8988T (cell line): Measurements from ENCODE around the gene PRKCH.

ENCODE experiments used
- DNase-seq: peaks from one replicate; pipeline ENCODE4 v3.0.0; 2011

Gene PRKCH

GRCh38 chr14:61498303-61498702 lies 176.9 kb downstream of the PRKCH start:
- DNase-seq, result no peak

- no peak for DNase-seq
These were observed 177.4 kb downstream of the PRKCH start for GRCh38 chr14:61498811-61499210.

GRCh38 chr14:61499991-61500390 lies 178.6 kb downstream of the PRKCH start:
- no peak for DNase-seq

- no peak for DNase-seq
These were observed 180.5 kb downstream of the PRKCH start for GRCh38 chr14:61501714-61502458.

- DNase-seq, result no peak
These were observed 181.2 kb downstream of the PRKCH start for GRCh38 chr14:61502459-61503093.

GRCh38 chr14:61503167-61503801 lies 181.9 kb downstream of the PRKCH start:
- DNase-seq, result no peak

- no peak for DNase-seq
These were observed 183.5 kb downstream of the PRKCH start for GRCh38 chr14:61504901-61505300.

GRCh38 chr14:61505815-61506809 lies 184.7 kb downstream of the PRKCH start:
- DNase-seq, result no peak

GRCh38 chr14:61508526-61508925 lies 187.1 kb downstream of the PRKCH start:
- no peak for DNase-seq

GRCh38 chr14:61510736-61511557 lies 189.6 kb downstream of the PRKCH start:
- DNase-seq, result no peak

GRCh38 chr14:61511558-61511948 lies 190.2 kb downstream of the PRKCH start:
- no peak for DNase-seq

- DNase-seq, result no peak
These were observed 190.9 kb downstream of the PRKCH start for GRCh38 chr14:61512026-61512834.

GRCh38 chr14:61513986-61514830 lies 192.8 kb downstream of the PRKCH start:
- no peak for DNase-seq

GRCh38 chr14:61514927-61515326 lies 193.5 kb downstream of the PRKCH start:
- no peak for DNase-seq

- DNase-seq, result no peak
These were observed 194.2 kb downstream of the PRKCH start for GRCh38 chr14:61515436-61516117.

- no peak for DNase-seq
These were observed 194.9 kb downstream of the PRKCH start for GRCh38 chr14:61516118-61516743.

GRCh38 chr14:61516964-61517653 lies 195.7 kb downstream of the PRKCH start:
- DNase-seq, result no peak

GRCh38 chr14:61517911-61518384 lies 196.6 kb downstream of the PRKCH start:
- no peak for DNase-seq
